ENCODE measurements around the gene OGFOD3.

DNA sequence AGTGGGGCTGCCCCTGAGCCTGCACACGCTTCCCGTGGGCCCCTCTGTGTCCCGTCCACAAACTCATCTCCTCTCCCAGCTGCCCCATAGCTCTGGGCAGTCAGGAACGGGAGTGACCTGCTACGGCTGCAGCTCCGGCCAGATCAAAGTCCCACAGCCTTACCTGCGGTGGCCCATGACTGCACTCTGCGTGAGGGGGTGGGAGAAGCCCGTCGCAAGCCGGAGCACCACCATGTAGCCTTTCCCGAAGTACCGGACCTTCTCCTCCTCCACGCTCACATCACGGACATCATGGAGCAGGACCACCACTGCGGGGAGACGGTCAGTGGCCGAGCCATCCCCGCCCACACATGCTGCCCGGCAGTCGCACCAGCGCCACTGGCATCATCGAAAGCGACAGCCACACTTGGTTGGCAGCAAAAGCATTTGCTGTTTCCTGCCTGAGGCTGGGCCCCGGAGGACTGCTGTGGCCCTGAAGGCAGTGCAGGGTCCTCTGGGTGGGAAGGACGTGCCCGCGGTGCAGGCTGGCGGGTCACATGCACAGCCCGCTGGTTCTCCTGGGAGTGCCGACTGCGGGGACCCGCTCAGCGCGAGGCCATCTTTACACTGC, 26.0 kb upstream of the OGFOD3 start:
- TF ChIP-seq, protein P1, sequence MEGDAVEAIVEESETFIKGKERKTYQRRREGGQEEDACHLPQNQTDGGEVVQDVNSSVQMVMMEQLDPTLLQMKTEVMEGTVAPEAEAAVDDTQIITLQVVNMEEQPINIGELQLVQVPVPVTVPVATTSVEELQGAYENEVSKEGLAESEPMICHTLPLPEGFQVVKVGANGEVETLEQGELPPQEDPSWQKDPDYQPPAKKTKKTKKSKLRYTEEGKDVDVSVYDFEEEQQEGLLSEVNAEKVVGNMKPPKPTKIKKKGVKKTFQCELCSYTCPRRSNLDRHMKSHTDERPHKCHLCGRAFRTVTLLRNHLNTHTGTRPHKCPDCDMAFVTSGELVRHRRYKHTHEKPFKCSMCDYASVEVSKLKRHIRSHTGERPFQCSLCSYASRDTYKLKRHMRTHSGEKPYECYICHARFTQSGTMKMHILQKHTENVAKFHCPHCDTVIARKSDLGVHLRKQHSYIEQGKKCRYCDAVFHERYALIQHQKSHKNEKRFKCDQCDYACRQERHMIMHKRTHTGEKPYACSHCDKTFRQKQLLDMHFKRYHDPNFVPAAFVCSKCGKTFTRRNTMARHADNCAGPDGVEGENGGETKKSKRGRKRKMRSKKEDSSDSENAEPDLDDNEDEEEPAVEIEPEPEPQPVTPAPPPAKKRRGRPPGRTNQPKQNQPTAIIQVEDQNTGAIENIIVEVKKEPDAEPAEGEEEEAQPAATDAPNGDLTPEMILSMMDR (IDR thresholded peaks at IDR 0.05; ENCODE audit: low read depth, low read length): no peak
- TF ChIP-seq POLR2A (IDR thresholded peaks at IDR 0.05; ENCODE audit: extremely low read depth, insufficient read length) (no peak), MYC (IDR thresholded peaks at IDR 0.05; ENCODE audit: low read depth, low read length) (no peak)
- TF ChIP-seq, protein P2, sequence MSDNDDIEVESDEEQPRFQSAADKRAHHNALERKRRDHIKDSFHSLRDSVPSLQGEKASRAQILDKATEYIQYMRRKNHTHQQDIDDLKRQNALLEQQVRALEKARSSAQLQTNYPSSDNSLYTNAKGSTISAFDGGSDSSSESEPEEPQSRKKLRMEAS (IDR thresholded peaks at IDR 0.05; ENCODE audit: low read depth, low read length): no peak
